IMR-90 (cell line): Measurements from ENCODE around the gene SORBS1. TPM values are rescaled to one million over a fixed set of nuclear protein-coding genes. Genes with fewer than 3 reads are reported as not detected.

ENCODE experiments used
- ATAC-seq: fragments of 200-7000 bp; cut with Tn5 transposase; 2 replicates; pipeline ENCODE4 v1.9.1; 2020; ENCODE audit warnings: low read depth, mild to moderate bottlenecking, moderate library complexity
- BruUV-seq: library from RNA; stranded (reverse); fragments of 400-500 nt; replicated peaks from 2 replicates; lab custom pipeline; 2021; lab: Mats Ljungman, UMichigan
- CTCF ChIA-PET: fragments of 300-600 bp; formaldehyde crosslinking; extraction: SDS; loops from one replicate; lab custom pipeline; 2021; ENCODE audit warnings: antibody characterized with exemption; lab: Yijun Ruan, JAX
- POLR2A ChIA-PET: fragments of 300-600 bp; sonication (Branson Sonifier 250); formaldehyde crosslinking; loops from one replicate; lab custom pipeline; 2022; ENCODE audit warnings: antibody characterized with exemption; ENCODE audit not compliant: unreplicated experiment; lab: Charles Lee
- DNase-seq: peaks from one replicate; pipeline ENCODE4 v3.0.0; 2013
- H2AFZ ChIP-seq: replicated peaks from 2 replicates; pipeline ENCODE3; 2013; ENCODE audit warnings: low read length, mild to moderate bottlenecking; ENCODE audit not compliant: poor library complexity
- H2AK5ac ChIP-seq: 2 replicates; pipeline ENCODE4 v1.6.1; 2013; ENCODE audit warnings: low read depth, low read length, inconsistent platforms
- H2AK9ac ChIP-seq: replicated peaks from 2 replicates; pipeline ENCODE3; 2013; ENCODE audit warnings: mild to moderate bottlenecking, low read depth, low read length, moderate library complexity; ENCODE audit not compliant: poor library complexity
- H2BK120ac ChIP-seq: 2 replicates; pipeline ENCODE4 v1.6.1; 2013; ENCODE audit warnings: low read depth, low read length, inconsistent platforms
- H2BK15ac ChIP-seq: 3 replicates; pipeline ENCODE4 v1.6.1; 2013; ENCODE audit warnings: low read depth, low read length, inconsistent platforms
- H2BK20ac ChIP-seq: 2 replicates; pipeline ENCODE4 v1.6.1; 2013; ENCODE audit warnings: low read depth, mild to moderate bottlenecking, inconsistent platforms, low read length, moderate library complexity
- H2BK5ac ChIP-seq: 2 replicates; pipeline ENCODE4 v1.6.1; 2013; ENCODE audit warnings: mild to moderate bottlenecking, low read depth, low read length, inconsistent platforms; ENCODE audit not compliant: poor library complexity, severe bottlenecking
- H3K14ac ChIP-seq: replicated peaks from 2 replicates; pipeline ENCODE4 v1.6.1; 2013; ENCODE audit warnings: low read depth, low read length, inconsistent platforms
- H3K18ac ChIP-seq: 2 replicates; pipeline ENCODE4 v1.6.1; 2013; ENCODE audit warnings: low read depth, low read length, control low read depth
- H3K23ac ChIP-seq: 2 replicates; pipeline ENCODE4 v1.6.1; 2013; ENCODE audit warnings: low read depth, low read length, inconsistent platforms
- H3K27ac ChIP-seq: 2 replicates; pipeline ENCODE4 v1.5.1; 2013; ENCODE audit warnings: mild to moderate bottlenecking, control low read depth, low read length; ENCODE audit not compliant: insufficient read depth
- H3K27me3 ChIP-seq: 2 replicates; pipeline ENCODE4 v1.6.1; 2013; ENCODE audit warnings: low read length; ENCODE audit not compliant: control insufficient read depth, insufficient read depth
- H3K36me3 ChIP-seq: 2 replicates; pipeline ENCODE4 v1.6.1; 2013; ENCODE audit warnings: low read length, mixed read lengths; ENCODE audit not compliant: control insufficient read depth, insufficient read depth
- H3K4ac ChIP-seq: 2 replicates; pipeline ENCODE4 v1.6.1; 2013; ENCODE audit warnings: low read depth, low read length, inconsistent platforms
- H3K4me1 ChIP-seq: 2 replicates; pipeline ENCODE4 v1.6.1; 2013; ENCODE audit warnings: low read length, mixed read lengths; ENCODE audit not compliant: control insufficient read depth, insufficient read depth
- H3K4me2 ChIP-seq: 2 replicates; pipeline ENCODE4 v1.6.1; 2013; ENCODE audit warnings: low read depth, mild to moderate bottlenecking, control low read depth, low read length, moderate library complexity
- H3K4me3 ChIP-seq: 2 replicates; pipeline ENCODE4 v1.5.1; 2013; ENCODE audit warnings: low read depth, mild to moderate bottlenecking, control low read depth, low read length, moderate library complexity; ENCODE audit not compliant: insufficient read depth
- H3K56ac ChIP-seq: 2 replicates; pipeline ENCODE4 v1.6.1; 2013; ENCODE audit warnings: low read length, inconsistent platforms; ENCODE audit not compliant: insufficient read depth; ENCODE audit errors: extremely low read depth
- H3K79me1 ChIP-seq, 2 experiments: 2 replicates each; pipeline ENCODE4 v1.6.1; 2013; ENCODE audit warnings: low read length in 2 of 2, inconsistent platforms in 1 of 2, low read depth in 1 of 2
- H3K9ac ChIP-seq: 2 replicates; pipeline ENCODE4 v1.6.1; 2013; ENCODE audit warnings: low read depth, low read length, control low read depth
- H3K9me1 ChIP-seq: 2 replicates; pipeline ENCODE4 v1.6.1; 2013; ENCODE audit warnings: low read length, inconsistent platforms; ENCODE audit not compliant: insufficient read depth
- H3K9me3 ChIP-seq: 2 replicates; pipeline ENCODE4 v1.6.1; 2013; ENCODE audit warnings: low read length; ENCODE audit not compliant: control insufficient read depth, insufficient read depth
- H4K20me1 ChIP-seq: 2 replicates; pipeline ENCODE4 v1.6.1; 2013; ENCODE audit warnings: low read length, inconsistent platforms; ENCODE audit not compliant: insufficient read depth
- H4K5ac ChIP-seq: 2 replicates; pipeline ENCODE4 v1.6.1; 2013; ENCODE audit warnings: mild to moderate bottlenecking, low read depth, low read length, control low read depth
- H4K8ac ChIP-seq, 2 experiments: 2 replicates each; pipeline ENCODE4 v1.6.1; 2013; ENCODE audit warnings: low read depth in 2 of 2, low read length in 2 of 2, control low read depth in 1 of 2, inconsistent platforms in 1 of 2
- H4K91ac ChIP-seq: 2 replicates; pipeline ENCODE4 v1.6.1; 2013; ENCODE audit warnings: low read depth, low read length, inconsistent platforms; ENCODE audit not compliant: insufficient read depth
- CEBPB ChIP-seq: IDR thresholded peaks from 2 replicates; pipeline ENCODE4 v1.6.1; 2012; ENCODE audit warnings: low read depth, low read length, improper control_type of control experiment
- ELK1 ChIP-seq: fragments of 150-350 bp; IDR thresholded peaks from 2 replicates; pipeline ENCODE4 v1.6.1; 2016; ENCODE audit warnings: low read depth, mild to moderate bottlenecking, low read length, moderate library complexity, borderline replicate concordance
- MAFK ChIP-seq: IDR thresholded peaks from 2 replicates; pipeline ENCODE4 v1.6.1; 2012; ENCODE audit warnings: low read depth, low read length, improper control_type of control experiment
- RFX5 ChIP-seq: IDR thresholded peaks from 2 replicates; pipeline ENCODE4 v1.8.0; 2012; ENCODE audit warnings: low read depth, mild to moderate bottlenecking, low read length, moderate library complexity
- WGBS, 2 experiments: methylation state at CpG; one replicate each; pipeline versions ENCODE4 v1.1.5 to v1.1.7; 2013; ENCODE audit warnings: missing lambda C conversion rate in 2 of 2; ENCODE audit not compliant: insufficient read length in 1 of 2; ENCODE audit errors: extremely low coverage in 2 of 2; 5-methylcytosine and 5-hydroxymethylcytosine counted together
- dilution Hi-C: fragments of 300-500 bp; cut with HindIII; formaldehyde crosslinking; loops from one replicate; pipeline ENCODE4 v1.14.3; 2018; ENCODE audit warnings: low sequenced_read_pairs; ENCODE audit not compliant: unreplicated experiment
- in situ Hi-C: fragments of 300-500 bp; cut with MboI; formaldehyde crosslinking; loops from 3 replicates; pipeline ENCODE4 v1.14.3; 2019; ENCODE audit warnings: low sequenced_read_pairs, inconsistent platforms, mixed read lengths
- intact Hi-C: fragments of 100-400 bp; cut with micrococcal nuclease; formaldehyde crosslinking; loops from 2 replicates; pipeline ENCODE4 v1.10.0; 2022
- polyA plus RNA-seq, 3 experiments: library from polyadenylated mRNA; depleted of rRNA; stranded (reverse); fragments of >200 nt; gene quantifications; 2 replicates each; pipeline ENCODE4 v1.2.3, GENCODE V29; 2012; ENCODE audit warnings: low replicate concordance in 1 of 3
- total RNA-seq: library from RNA; depleted of rRNA; stranded (reverse); fragments of >200 nt; gene quantifications from 2 replicates; pipeline ENCODE4 v1.2.3, GENCODE V29; 2012

The SORBS1 gene
- total and polyA plus RNA-seq, 2 of the 4 experiments (the other 2 are of a cell fraction), result 0.18 to 0.32 TPM

- BruUV-seq, result no TSS peak
- H3K9ac ChIP-seq, result no peak overlapping the region
- no peak overlapping the region for H3K23ac ChIP-seq
- H3K9me1 ChIP-seq, result peaks cover 15% of the 10 kb centered on the region
- dilution Hi-C loops, result no loop called here
- H3K4ac ChIP-seq, result peak overlapping the region; percentile 48; the same call in 1 of the 2 replicates
- H3K56ac ChIP-seq, result no peak overlapping the region
- H3K14ac ChIP-seq, result 0 out of 2 replicates have a peak overlapping the region, but pooled peaks have one; percentile 37
- H2AK5ac ChIP-seq, result peak overlapping the region; percentile 45; the same call in 1 of the 2 replicates
- no peak overlapping the region for H2AFZ ChIP-seq
- ChIA-PET CTCF (no interaction called here), POLR2A (no interaction called here)
- DNase-seq, result peak; percentile 88
- H3K9me3 ChIP-seq, result no peaks in the 10 kb centered on the region
- TF ChIP-seq CEBPB (peak; percentile 76), ELK1 (no peak), MAFK (peak; percentile 39), RFX5 (no peak)
- 0 out of 2 replicates have a peak overlapping the region, but pooled peaks have one; percentile 52 for H3K18ac ChIP-seq
- peak overlapping the region; percentile 32 for H2BK5ac ChIP-seq
- intact Hi-C loops, result no loop called here
- no peak overlapping the region for H3K4me2 ChIP-seq
- no peak overlapping the region for H2AK9ac ChIP-seq
- peaks cover 28 to 71% of the 10 kb centered on the region in 2 experiments for H3K79me1 ChIP-seq
- 0 out of 2 replicates have a peak overlapping the region, but pooled peaks have one; percentile 28 for H4K91ac ChIP-seq
- peak overlapping the region; percentile 28; the same call in 1 of the 2 replicates for H2BK120ac ChIP-seq
- ATAC-seq, result peak; percentile 63
- H3K27ac ChIP-seq, result peak overlapping the region; percentile 52; the same call in 1 of the 2 replicates
- H3K4me1 ChIP-seq, result peaks cover 19% of the 10 kb centered on the region
- H3K4me3 ChIP-seq, result no peak overlapping the region
- no peaks in the 10 kb centered on the region for H3K27me3 ChIP-seq
- in situ Hi-C loops, result no loop called here
- no peaks in the 10 kb centered on the region for H4K20me1 ChIP-seq
- H4K8ac ChIP-seq, result peak overlapping the region in 1 of 2 experiments; percentile 26; a peak in 1 of 4 replicates
- H2BK20ac ChIP-seq, result no peak overlapping the region
- no CpG with 5 or more reads among the region's 1 CpG for WGBS, 2 experiments
- peaks cover 57% of the 10 kb centered on the region for H3K36me3 ChIP-seq
- no peak overlapping the region for H2BK15ac ChIP-seq
- 0 out of 2 replicates have a peak overlapping the region, but pooled peaks have one; percentile 35 for H4K5ac ChIP-seq
Observed at GRCh38 chr10:95266674-95267095, 294.5 kb downstream of the SORBS1 start.
